ENCODE measurements around the gene PLPP4.

The PLPP4 gene

DNA sequence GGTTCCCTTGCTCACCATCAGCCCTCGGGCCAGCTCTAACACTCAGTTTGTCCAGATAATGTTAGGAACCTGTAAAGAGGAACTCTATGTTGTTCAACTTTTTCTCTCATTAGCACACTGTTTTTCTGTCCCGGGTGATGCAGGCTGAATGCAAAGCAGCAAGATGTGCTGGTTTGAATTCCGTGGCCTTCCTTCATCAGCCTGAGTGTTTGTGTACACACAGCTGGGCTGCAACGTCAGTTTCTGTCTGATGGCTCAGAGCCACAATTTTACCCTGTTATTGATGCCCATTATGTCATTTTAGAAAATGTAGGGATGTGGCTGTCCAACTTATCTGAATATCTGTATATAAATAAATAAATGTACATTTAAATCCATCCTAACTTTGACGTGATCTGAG, 152.0 kb downstream of the PLPP4 start:
- no peak for DNase-seq (ENCODE audit: low read depth)

DNA sequence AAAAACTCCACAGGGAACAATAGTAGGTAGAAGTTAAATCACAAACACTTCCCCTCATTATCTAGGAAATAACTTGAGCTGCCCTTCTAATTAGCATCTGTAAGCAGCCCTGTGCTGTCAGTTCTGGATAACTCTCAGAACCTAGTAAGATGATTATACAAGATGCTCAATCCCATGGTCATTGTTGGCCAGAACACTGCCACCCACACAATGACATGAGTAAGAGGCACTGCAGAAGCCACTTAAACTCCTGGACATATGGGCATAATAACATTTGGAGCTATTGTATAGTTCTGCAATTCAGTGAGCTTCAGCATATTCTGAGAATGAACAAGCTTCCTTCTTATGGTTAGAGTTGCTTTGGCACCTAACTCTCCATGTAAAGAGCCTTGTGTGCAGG, 153.8 kb downstream of the PLPP4 start:
- DNase-seq (ENCODE audit: low read depth) = no peak

DNA sequence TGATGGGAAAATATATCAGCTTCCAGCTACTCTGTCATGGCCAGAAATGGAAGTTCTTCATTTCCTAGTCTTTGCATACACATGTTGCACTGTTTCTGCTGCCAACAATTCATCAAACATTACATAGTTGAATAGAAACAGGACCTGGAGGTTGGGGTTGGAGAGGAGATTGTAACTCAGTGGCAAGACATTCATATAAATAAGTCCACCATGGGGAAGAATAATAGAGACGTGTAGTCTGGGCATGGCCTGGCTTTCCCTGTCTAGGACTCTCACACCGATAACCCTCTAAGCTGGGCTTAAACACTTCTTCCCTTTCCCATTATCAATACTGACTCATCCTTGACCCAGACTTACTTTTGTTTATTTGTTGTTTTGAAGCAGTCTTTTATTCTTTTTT, 155.7 kb downstream of the PLPP4 start:
- DNase-seq (ENCODE audit: low read depth) = no peak

DNA sequence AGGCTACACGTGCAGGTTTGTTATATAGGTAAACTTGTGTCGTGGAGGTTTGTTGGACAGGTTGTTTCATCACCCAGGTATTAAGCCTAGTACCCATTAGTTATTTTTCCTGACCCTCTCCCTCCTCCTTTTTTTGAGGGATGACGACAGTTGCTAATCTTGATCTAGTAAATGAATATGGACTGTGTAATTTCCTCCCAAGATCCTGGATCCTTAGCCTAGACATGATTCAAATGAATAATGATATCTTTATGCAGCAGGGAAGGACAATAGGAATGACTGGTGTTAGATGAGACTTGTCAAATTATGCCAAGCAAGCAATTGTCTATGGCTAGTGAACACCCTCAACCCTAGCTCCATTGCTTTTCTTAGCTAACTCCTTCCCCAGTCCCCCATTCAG, 156.2 kb downstream of the PLPP4 start:
- DNase-seq (ENCODE audit: low read depth) = no peak

DNA sequence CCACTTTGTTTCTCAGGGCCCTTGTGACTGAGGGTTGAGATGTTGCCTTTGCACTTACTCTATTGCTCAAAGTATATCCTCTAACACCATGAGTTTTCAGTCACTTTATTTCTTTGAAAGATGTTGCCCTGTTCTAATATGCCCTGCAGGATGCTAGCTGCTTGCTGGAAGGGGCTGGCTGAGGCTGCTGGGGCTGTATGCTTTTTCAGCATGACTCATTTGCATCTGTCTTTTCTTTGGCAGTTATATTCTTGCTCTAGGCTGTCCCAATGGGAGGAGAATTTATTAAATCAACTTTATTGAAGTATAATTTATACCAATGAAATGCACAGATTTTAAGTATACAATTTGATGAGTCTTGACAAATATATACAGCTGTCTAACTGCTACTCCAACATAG, 157.7 kb downstream of the PLPP4 start:
- DNase-seq (ENCODE audit: low read depth) = no peak

DNA sequence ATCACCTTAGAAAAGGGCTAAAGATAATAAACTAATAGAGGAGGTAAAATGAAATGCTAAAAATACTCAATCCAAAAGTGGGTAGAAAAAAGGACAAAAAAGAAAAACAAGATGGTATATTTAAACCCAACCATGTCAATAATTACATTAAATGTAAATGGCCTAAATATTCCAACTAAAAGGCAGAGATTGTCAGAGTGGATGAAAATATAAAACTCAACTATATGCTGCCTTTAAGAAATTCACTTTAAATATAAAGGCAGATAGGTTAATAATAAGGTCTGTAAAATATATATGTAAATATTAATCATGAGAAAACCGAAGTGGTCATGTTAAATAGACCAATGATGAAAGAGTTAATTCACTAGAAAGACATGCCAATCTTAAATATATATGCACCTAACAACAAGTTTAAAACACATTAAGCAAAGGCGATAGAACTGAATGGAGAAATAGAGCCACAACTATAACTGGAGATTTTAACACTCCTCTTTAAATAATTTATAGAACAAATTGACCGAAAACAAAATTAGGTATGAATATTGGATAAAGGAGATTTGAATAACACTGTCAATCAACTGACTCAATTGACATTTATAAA, 159.4 kb downstream of the PLPP4 start:
- no peak for DNase-seq (ENCODE audit: low read depth)

DNA sequence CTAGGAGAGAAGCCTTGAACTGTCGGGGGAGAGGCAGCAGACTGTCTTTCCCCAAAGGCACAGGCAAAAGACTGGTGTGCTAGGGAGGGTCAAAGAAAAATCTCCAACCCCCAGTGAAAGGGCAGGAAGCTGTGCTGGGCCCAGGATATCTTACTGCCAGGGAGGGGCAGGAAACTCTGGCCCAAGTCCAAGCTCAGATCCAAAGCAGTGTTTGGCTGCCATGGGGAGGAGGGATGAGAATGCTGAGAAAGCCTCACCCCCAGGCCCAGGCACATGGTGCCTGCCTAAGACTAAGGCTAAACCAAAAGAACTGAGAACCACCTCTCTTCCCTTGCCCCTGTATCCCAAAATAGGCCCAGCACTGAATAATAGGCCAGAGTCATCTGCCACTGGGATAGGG, 171.2 kb downstream of the PLPP4 start:
- no peak for DNase-seq (ENCODE audit: low read depth)

DNA sequence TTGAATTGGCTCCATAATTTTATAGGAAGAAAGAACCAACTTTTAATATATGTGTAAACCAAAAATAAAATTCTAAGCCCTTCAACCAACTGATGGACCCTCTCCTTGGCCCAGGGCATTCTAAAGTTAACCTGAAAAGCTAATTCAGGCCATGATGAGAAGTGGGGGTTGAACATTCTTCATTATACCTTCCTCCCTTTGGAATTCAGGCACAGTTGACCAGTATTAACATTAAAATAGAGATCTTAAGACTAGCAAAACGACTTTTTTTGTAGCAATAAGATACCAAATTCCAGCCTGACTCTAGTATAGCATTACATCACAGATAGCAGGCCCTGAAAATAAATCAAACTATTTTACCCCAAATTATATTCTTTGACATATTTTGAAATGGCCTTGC, 173.2 kb downstream of the PLPP4 start:
- DNase-seq (ENCODE audit: low read depth) = no peak

DNA sequence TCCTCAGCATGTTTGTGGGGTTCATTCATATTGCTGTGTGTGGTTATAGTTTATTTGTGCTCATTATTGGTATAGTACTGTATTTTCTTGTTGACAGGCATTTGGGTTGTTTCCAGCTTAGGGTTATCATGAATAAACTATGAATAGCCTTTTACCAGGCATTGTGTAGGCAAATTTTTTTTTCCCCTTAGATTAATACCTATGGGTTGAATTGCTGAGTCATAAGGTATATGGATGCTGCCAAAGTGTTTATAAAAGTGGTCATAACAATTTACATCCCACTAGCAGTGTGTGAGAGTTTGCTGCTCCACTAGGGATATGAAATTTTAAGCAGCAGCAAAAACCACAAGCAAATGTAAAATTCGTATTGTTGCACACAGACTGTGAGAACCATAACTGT, 175.0 kb downstream of the PLPP4 start:
- DNase-seq (ENCODE audit: low read depth) = no peak

DNA sequence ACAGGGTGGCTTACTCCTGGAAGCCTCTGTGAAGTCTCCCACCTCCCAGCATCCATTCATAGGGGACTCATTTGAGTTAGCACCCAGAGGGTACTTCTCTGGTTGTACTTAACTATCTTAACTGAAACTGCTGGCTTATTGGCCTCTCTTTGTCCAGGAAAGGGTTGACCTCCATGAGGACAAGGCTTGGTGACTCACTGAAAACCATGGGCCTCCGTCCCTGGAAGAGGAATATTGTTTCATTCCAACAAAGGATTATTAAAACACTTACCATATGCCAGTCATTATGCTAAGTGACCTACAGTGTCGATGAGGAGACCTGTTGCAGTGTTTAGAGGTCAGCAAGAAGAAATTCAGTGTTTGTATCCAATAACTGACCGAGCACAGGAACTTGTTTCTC, 175.9 kb downstream of the PLPP4 start:
- DNase-seq (ENCODE audit: low read depth) = no peak

DNA sequence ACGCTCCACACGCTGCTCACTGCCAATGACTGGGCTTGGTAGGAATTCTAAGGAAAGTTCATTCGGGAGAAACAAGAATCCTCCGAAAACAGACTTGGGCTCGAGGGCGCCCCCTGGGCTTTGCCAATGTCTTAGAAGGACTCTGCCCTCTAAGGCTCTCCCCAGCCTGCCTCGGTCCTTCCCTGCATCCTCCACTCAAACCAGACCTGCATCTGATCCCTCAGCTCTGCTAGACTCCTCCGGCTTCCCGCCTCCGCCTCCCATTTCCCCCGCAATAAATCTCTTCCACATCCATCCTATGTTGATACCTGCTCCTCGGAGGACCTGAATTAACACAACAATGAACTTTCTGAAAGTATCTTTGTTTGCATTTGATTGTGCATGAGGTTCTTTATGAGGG, 177.6 kb downstream of the PLPP4 start:
- no peak for DNase-seq (ENCODE audit: low read depth)

Data from stimulated activated CD4-positive, alpha-beta T cell treated with anti-CD3 and anti-CD28 coated beads, Interleukin-2, amount 100 ng/mL, for 4 hours (primary cell).